H9 (cell line): ENCODE data around the gene MKI67. TPM values are rescaled to one million over a fixed set of nuclear protein-coding genes. Genes with fewer than 3 reads are reported as not detected.

ENCODE experiments used
- DNase-seq: peaks from one replicate; pipeline ENCODE4 v3.0.0-alpha.2; 2017
- H2AFZ ChIP-seq: one replicate; pipeline ENCODE4 v1.6.1; 2013; ENCODE audit warnings: mild to moderate bottlenecking, low read length, control low read depth, moderate library complexity
- H2AK5ac ChIP-seq: 2 replicates; pipeline ENCODE4 v1.6.1; 2013; ENCODE audit warnings: low read length, control low read depth, mixed read lengths; ENCODE audit not compliant: insufficient read length
- H2BK120ac ChIP-seq: one replicate; pipeline ENCODE4 v1.6.1; 2013; ENCODE audit warnings: low read depth, mild to moderate bottlenecking, low read length, control low read depth, inconsistent platforms; ENCODE audit not compliant: poor library complexity, severe bottlenecking
- H2BK12ac ChIP-seq: 2 replicates; pipeline ENCODE4 v1.6.1; 2013; ENCODE audit warnings: low read length, control low read depth, mixed read lengths, low read depth; ENCODE audit not compliant: insufficient read length
- H2BK15ac ChIP-seq: 2 replicates; pipeline ENCODE4 v1.6.1; 2013; ENCODE audit warnings: low read depth, low read length, control low read depth
- H2BK20ac ChIP-seq: one replicate; pipeline ENCODE4 v1.6.1; 2013; ENCODE audit warnings: low read depth, mild to moderate bottlenecking, low read length, control low read depth, inconsistent platforms; ENCODE audit not compliant: poor library complexity, severe bottlenecking
- H2BK5ac ChIP-seq: 2 replicates; pipeline ENCODE4 v1.6.1; 2013; ENCODE audit warnings: low read length, control low read depth, mixed read lengths; ENCODE audit not compliant: insufficient read length
- H3K14ac ChIP-seq: 2 replicates; pipeline ENCODE4 v1.6.1; 2013; ENCODE audit warnings: low read length, control low read depth; ENCODE audit not compliant: insufficient read depth
- H3K18ac ChIP-seq: 2 replicates; pipeline ENCODE4 v1.6.1; 2013; ENCODE audit warnings: low read depth, mild to moderate bottlenecking, mixed read lengths, low read length, control low read depth; ENCODE audit not compliant: insufficient read length
- H3K23ac ChIP-seq: 2 replicates; pipeline ENCODE4 v1.6.1; 2013; ENCODE audit warnings: low read length, control low read depth, mixed read lengths, low read depth; ENCODE audit not compliant: insufficient read length
- H3K23me2 ChIP-seq: 2 replicates; pipeline ENCODE4 v1.6.1; 2013; ENCODE audit warnings: low read depth, mild to moderate bottlenecking, mixed read lengths, low read length, control low read depth; ENCODE audit not compliant: insufficient read length, poor library complexity, severe bottlenecking
- H3K27ac ChIP-seq: 2 replicates; pipeline ENCODE4 v1.5.1; 2013; ENCODE audit warnings: low read length, control low read depth, mixed read lengths, low read depth; ENCODE audit not compliant: insufficient read length
- H3K27me3 ChIP-seq: 2 replicates; pipeline ENCODE4 v1.6.1; 2013; ENCODE audit warnings: low read length, control low read depth, inconsistent platforms; ENCODE audit not compliant: insufficient read depth
- H3K4ac ChIP-seq: 2 replicates; pipeline ENCODE4 v1.6.1; 2013; ENCODE audit warnings: low read depth, mild to moderate bottlenecking, control low read depth, inconsistent platforms, low read length, moderate library complexity
- H3K4me1 ChIP-seq: 2 replicates; pipeline ENCODE4 v1.6.1; 2013; ENCODE audit warnings: low read length, control low read depth, inconsistent platforms; ENCODE audit not compliant: insufficient read depth
- H3K4me2 ChIP-seq: 2 replicates; pipeline ENCODE4 v1.6.1; 2013; ENCODE audit warnings: low read length, control low read depth, mixed read lengths; ENCODE audit not compliant: insufficient read length, insufficient read depth
- H3K56ac ChIP-seq: 2 replicates; pipeline ENCODE4 v1.6.1; 2013; ENCODE audit warnings: low read depth, mild to moderate bottlenecking, mixed read lengths, low read length, control low read depth; ENCODE audit not compliant: insufficient read length
- H3K79me1 ChIP-seq: 2 replicates; pipeline ENCODE4 v1.6.1; 2013; ENCODE audit warnings: low read depth, mild to moderate bottlenecking, moderate library complexity, low read length, control low read depth, inconsistent platforms; ENCODE audit not compliant: insufficient read depth, poor library complexity, severe bottlenecking
- H3K79me2 ChIP-seq: 2 replicates; pipeline ENCODE4 v1.6.1; 2013; ENCODE audit warnings: low read length, control low read depth, inconsistent platforms; ENCODE audit not compliant: insufficient read depth
- H3K9ac ChIP-seq: 2 replicates; pipeline ENCODE4 v1.6.1; 2013; ENCODE audit warnings: low read length, control low read depth, mixed read lengths; ENCODE audit not compliant: insufficient read length; ENCODE audit errors: extremely low read depth
- H3K9me3 ChIP-seq: one replicate; pipeline ENCODE4 v1.6.1; 2013; ENCODE audit warnings: low read depth, low read length, inconsistent platforms; ENCODE audit not compliant: control insufficient read depth
- H3T11ph ChIP-seq: one replicate; pipeline ENCODE4 v1.6.1; 2013; ENCODE audit warnings: mild to moderate bottlenecking, low read length, control low read depth, inconsistent platforms
- H4K20me1 ChIP-seq: one replicate; pipeline ENCODE4 v1.6.1; 2013; ENCODE audit not compliant: control insufficient read depth, insufficient read length, insufficient read depth
- H4K5ac ChIP-seq: 2 replicates; pipeline ENCODE4 v1.6.1; 2013; ENCODE audit warnings: low read depth, mild to moderate bottlenecking, mixed read lengths, low read length, control low read depth; ENCODE audit not compliant: insufficient read length
- H4K8ac ChIP-seq: replicated peaks from 2 replicates; pipeline ENCODE4 v1.6.1; 2013; ENCODE audit warnings: low read length, control low read depth, mixed read lengths, low read depth; ENCODE audit not compliant: insufficient read length
- H4K91ac ChIP-seq: 2 replicates; pipeline ENCODE4 v1.6.1; 2013; ENCODE audit warnings: low read depth, mild to moderate bottlenecking, moderate library complexity, mixed read lengths, low read length, control low read depth; ENCODE audit not compliant: insufficient read length
- H3K27ac Mint-ChIP-seq, 3 experiments: 2 replicates in 2 of 3; 3 replicates in 1 of 3; pipeline ENCODE4 v1.8.0; 2020 to 2021; ENCODE audit warnings: mixed read lengths in 3 of 3, mild to moderate bottlenecking in 1 of 3, moderate library complexity in 1 of 3
- H3K27me3 Mint-ChIP-seq: 2 replicates; pipeline ENCODE4 v1.8.0; 2021; ENCODE audit warnings: low read depth, mild to moderate bottlenecking, moderate library complexity, mixed read lengths
- H3K36me3 Mint-ChIP-seq, 3 experiments: 2 replicates in 2 of 3; 3 replicates in 1 of 3; pipeline ENCODE4 v1.8.0; 2020 to 2021; ENCODE audit warnings: low read depth in 3 of 3, mixed read lengths in 3 of 3; ENCODE audit not compliant: insufficient read depth in 1 of 3
- H3K4me1 Mint-ChIP-seq, 2 experiments: 2 replicates each; pipeline ENCODE4 v1.8.0; 2020; ENCODE audit warnings: mixed read lengths in 2 of 2
- H3K4me3 Mint-ChIP-seq, 2 experiments: 2 replicates in 1 of 2; 3 replicates in 1 of 2; pipeline ENCODE4 v1.8.0; 2020 to 2021; ENCODE audit warnings: mild to moderate bottlenecking in 2 of 2, mixed read lengths in 2 of 2, moderate library complexity in 1 of 2
- H3K9me3 Mint-ChIP-seq, 2 experiments: 2 replicates in 1 of 2; 3 replicates in 1 of 2; pipeline ENCODE4 v1.8.0; 2020; ENCODE audit warnings: mild to moderate bottlenecking in 2 of 2, mixed read lengths in 2 of 2, moderate library complexity in 1 of 2
- CTCF ChIP-seq: fragments of 200-600 bp; sonication (generic); conservative IDR thresholded peaks from 3 replicates; pipeline ENCODE4 v1.8.0; 2021; ENCODE audit warnings: antibody characterized with exemption, mild to moderate bottlenecking
- WGBS: extraction: QIAGEN DNeasy Blood & Tissue Kit; methylation state at CpG from one replicate; pipeline ENCODE4 v1.1.7; 2013; ENCODE audit warnings: missing lambda C conversion rate, low lambda C conversion rate, mixed read lengths; ENCODE audit not compliant: insufficient read length; ENCODE audit errors: extremely low coverage; 5-methylcytosine and 5-hydroxymethylcytosine counted together
- total RNA-seq: library from RNA; stranded (reverse); gene quantifications from 2 replicates; pipeline ENCODE4 v1.2.1, GENCODE V29; 2021

The MKI67 gene
- total RNA-seq, 1 experiment from 2014 or later: 108 TPM

- H3K56ac ChIP-seq: no peak overlapping the region
- H3K36me3 Mint-ChIP-seq: no peaks in the 10 kb centered on the region
- H2BK20ac ChIP-seq: no peak overlapping the region
- H3K4me1 Mint-ChIP-seq: peaks cover 24 to 26% of the 10 kb centered on the region in 2 experiments
- no peak overlapping the region for H2AK5ac ChIP-seq
- no peak overlapping the region for H3K27ac Mint-ChIP-seq
- H2BK120ac ChIP-seq: no peak overlapping the region
- no peaks in the 10 kb centered on the region for H3K9me3 Mint-ChIP-seq
- no peak overlapping the region for H3K4ac ChIP-seq
- H3K9me3 ChIP-seq: no peaks in the 10 kb centered on the region
- no peaks in the 10 kb centered on the region for H3K27me3 ChIP-seq
- no peak overlapping the region for H3K4me2 ChIP-seq
- no peak overlapping the region for H2AFZ ChIP-seq
- peaks cover 2% of the 10 kb centered on the region for H3K27me3 Mint-ChIP-seq
- no peak overlapping the region for H2BK15ac ChIP-seq
- H3K4me3 Mint-ChIP-seq: no peak overlapping the region
- peak; percentile 19 for DNase-seq
- H2BK12ac ChIP-seq: no peak overlapping the region
- H4K91ac ChIP-seq: no peak overlapping the region
- no peak overlapping the region; the same call in 1 of the 2 replicates for H3K14ac ChIP-seq
- no peaks in the 10 kb centered on the region for H3K79me1 ChIP-seq
- no CpG with 5 or more reads among the region's 13 CpGs for WGBS
- no peaks in the 10 kb centered on the region for H4K20me1 ChIP-seq
- H3K23me2 ChIP-seq: no peaks in the 10 kb centered on the region
- no peak overlapping the region for H3K9ac ChIP-seq
- no peak overlapping the region for H2BK5ac ChIP-seq
- H3K23ac ChIP-seq: no peak overlapping the region
- H4K8ac ChIP-seq: no peak overlapping the region
- H3K18ac ChIP-seq: no peak overlapping the region
- no peak overlapping the region for H4K5ac ChIP-seq
- no peak overlapping the region for H3K27ac ChIP-seq
- TF ChIP-seq CTCF: no peak
- no peaks in the 10 kb centered on the region for H3K79me2 ChIP-seq
- H3K4me1 ChIP-seq: peaks cover 10% of the 10 kb centered on the region
- H3T11ph ChIP-seq: no peak overlapping the region
Observed at GRCh38 chr10:128080231-128080630, 46.0 kb downstream of the MKI67 start.
